ENCODE measurements around the gene DAD1. TPM values are rescaled to one million over a fixed set of nuclear protein-coding genes. Genes with fewer than 3 reads are reported as not detected.

The DAD1 gene
- total RNA-seq, 1 experiment from 2014 or later = 166 TPM

DNA sequence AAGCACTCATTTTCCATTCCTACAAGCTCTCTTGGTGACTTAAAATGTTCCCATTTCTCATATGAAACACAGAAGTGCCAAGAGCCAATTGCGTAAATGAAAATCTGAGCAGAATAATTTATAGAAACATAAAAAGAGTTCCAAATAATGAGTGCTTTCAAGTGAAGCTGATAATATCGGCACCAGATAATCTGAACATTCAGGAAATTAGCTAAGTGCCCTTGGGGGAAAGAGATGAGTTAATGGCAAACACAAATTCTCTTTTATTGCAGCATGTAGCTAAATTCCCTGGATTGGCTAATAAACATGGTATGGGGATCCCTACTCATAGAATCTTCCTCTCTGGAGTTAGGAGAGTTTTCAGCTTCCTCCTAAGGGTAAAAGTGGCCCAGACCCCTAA, 46.7 kb downstream of the DAD1 start:
- DNase-seq (ENCODE audit: unreplicated experiment) = no peak
- Mint-ChIP-seq H3K9me3 (ENCODE audit: unreplicated experiment) (no peaks in the 10 kb centered on the region), H3K27me3 (ENCODE audit: insufficient read depth, unreplicated experiment) (no peaks in the 10 kb centered on the region), H3K36me3 (ENCODE audit: insufficient read depth, unreplicated experiment) (peaks cover 6% of the 10 kb centered on the region), H3K4me3 (ENCODE audit: unreplicated experiment) (no peak overlapping the region), H3K4me1 (ENCODE audit: insufficient read depth, unreplicated experiment) (peaks cover 5% of the 10 kb centered on the region), H3K27ac (ENCODE audit: low read depth, unreplicated experiment) (no peak overlapping the region)
- BruUV-seq (replicated peaks) = no TSS peak
- POLR2A ChIA-PET = interaction anchor here (1.8 kb wide), 1 partner anchor 47 kb away, joined by 5 read pairs; the partner anchor contains the start of gene DAD1
- intact Hi-C loops (cut with micrococcal nuclease) = no loop called here
- CTCF ChIA-PET = interaction anchor here (0.6 to 7.9 kb wide), 8 partner anchors 8 to 312 kb away, joined by 3 to 48 read pairs (median 3); no protein-coding TSS in a partner anchor
- TF ChIP-seq CTCF (IDR thresholded peaks at IDR 0.05; ENCODE audit: unreplicated experiment) = no peak

DNA sequence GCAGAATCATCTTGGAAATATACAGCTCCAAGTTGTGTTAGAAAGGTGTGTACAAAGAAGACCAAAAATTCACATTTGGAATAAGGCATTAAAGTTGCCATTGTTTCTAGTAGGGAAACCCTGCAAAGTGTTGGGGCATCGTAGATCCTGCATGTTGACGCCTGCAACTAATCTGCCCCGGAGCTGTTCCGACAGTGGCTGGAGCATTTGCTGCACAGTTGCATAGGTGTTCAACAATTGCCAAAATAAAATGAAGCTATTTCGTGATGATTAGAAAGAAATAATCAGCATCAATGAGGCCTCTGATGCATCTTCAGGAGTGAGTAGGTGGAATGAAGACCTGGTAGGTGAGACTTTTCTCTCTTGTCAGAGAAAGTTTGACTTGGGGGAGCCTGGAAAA, 47.3 kb downstream of the DAD1 start:
- no peaks in the 10 kb centered on the region for H3K27me3 Mint-ChIP-seq (ENCODE audit: insufficient read depth, unreplicated experiment)
- H3K36me3 Mint-ChIP-seq (ENCODE audit: insufficient read depth, unreplicated experiment) = peaks cover 6% of the 10 kb centered on the region
- ChIA-PET CTCF (interaction anchor here (1.0 to 7.9 kb wide), 5 partner anchors 9 to 312 kb away, joined by 3 to 48 read pairs (median 4); no protein-coding TSS in a partner anchor), POLR2A (interaction anchor here (0.6 to 1.8 kb wide), 2 partner anchors 48 to 388 kb away, joined by 3 to 5 read pairs; partner anchors contain the start of genes DAD1 and PRMT5)
- no peak overlapping the region for H3K4me3 Mint-ChIP-seq (ENCODE audit: unreplicated experiment)
- peaks cover 12% of the 10 kb centered on the region for H3K4me1 Mint-ChIP-seq (ENCODE audit: insufficient read depth, unreplicated experiment)
- TF ChIP-seq CTCF (IDR thresholded peaks at IDR 0.05; ENCODE audit: unreplicated experiment) = no peak
- no peak overlapping the region for H3K27ac Mint-ChIP-seq (ENCODE audit: low read depth, unreplicated experiment)
- H3K9me3 Mint-ChIP-seq (ENCODE audit: unreplicated experiment) = no peaks in the 10 kb centered on the region
- no peak for DNase-seq (ENCODE audit: unreplicated experiment)
- intact Hi-C loops (cut with micrococcal nuclease) = no loop called here
- no TSS peak for BruUV-seq (replicated peaks)

DNA sequence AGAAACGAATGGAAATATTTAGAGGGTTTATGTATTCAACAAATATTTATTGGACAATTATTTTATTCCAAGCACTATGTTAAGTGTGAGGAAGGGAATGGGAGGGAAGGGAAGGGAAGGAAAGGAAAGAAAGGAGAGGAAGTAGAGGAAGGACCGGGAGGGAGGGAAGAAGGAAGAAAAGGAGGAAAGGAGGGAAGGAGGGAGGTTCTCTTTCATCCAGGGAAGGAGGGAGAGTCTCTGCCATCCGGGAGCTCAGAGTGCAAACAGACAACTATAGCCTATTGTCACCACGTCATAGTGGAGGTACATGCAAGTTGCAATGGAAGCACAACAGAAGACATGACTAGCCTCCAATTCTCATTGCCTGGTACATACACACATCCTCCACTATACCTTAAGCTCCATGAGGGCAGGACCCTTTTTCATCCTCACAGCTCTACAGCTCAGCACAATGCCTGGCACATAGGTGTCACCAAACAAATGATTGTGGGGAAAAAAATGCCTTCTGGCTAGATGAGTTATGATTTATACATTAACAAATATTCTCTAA, 48.1 kb downstream of the DAD1 start:
- H3K4me1 Mint-ChIP-seq (ENCODE audit: insufficient read depth, unreplicated experiment) = peaks cover 16% of the 10 kb centered on the region
- no peaks in the 10 kb centered on the region for H3K9me3 Mint-ChIP-seq (ENCODE audit: unreplicated experiment)
- H3K27me3 Mint-ChIP-seq (ENCODE audit: insufficient read depth, unreplicated experiment) = no peaks in the 10 kb centered on the region
- POLR2A ChIA-PET = interaction anchor here (1.8 kb wide), 1 partner anchor 48 kb away, joined by 5 read pairs; the partner anchor contains the start of gene DAD1
- H3K4me3 Mint-ChIP-seq (ENCODE audit: unreplicated experiment) = no peak overlapping the region
- intact Hi-C loops (cut with micrococcal nuclease) = no loop called here
- CTCF ChIA-PET = interaction anchor here (1.1 to 7.9 kb wide), 5 partner anchors 8 to 312 kb away, joined by 3 to 48 read pairs (median 6); no protein-coding TSS in a partner anchor
- no TSS peak for BruUV-seq (replicated peaks)
- H3K27ac Mint-ChIP-seq (ENCODE audit: low read depth, unreplicated experiment) = no peak overlapping the region
- H3K36me3 Mint-ChIP-seq (ENCODE audit: insufficient read depth, unreplicated experiment) = peaks cover 6% of the 10 kb centered on the region
- no peak for DNase-seq (ENCODE audit: unreplicated experiment)
- TF ChIP-seq CTCF (IDR thresholded peaks at IDR 0.05; ENCODE audit: unreplicated experiment) = no peak

DNA sequence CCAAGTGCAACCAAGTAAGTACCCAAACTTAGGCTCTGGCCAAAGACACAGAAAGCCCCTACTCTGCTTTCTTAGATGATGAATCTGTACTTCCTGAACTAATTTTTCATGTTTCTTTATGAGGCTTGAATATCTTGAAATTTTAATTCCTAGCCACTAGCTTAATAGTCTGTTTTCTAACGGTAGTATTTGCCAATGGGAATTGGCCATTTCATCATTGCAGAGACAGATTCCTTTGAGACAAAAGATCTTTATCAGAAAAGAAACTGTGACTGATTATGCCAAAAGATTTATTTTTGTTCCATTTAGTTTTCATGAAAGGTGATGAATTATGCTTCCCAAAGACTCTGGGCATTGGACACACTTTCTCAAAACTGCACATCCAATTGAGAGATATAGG, 48.7 kb downstream of the DAD1 start:
- ChIA-PET CTCF (interaction anchor here (0.6 to 7.9 kb wide), 4 partner anchors 16 to 378 kb away, joined by 3 to 48 read pairs (median 6); no protein-coding TSS in a partner anchor), POLR2A (interaction anchor here (0.6 kb wide), 1 partner anchor 207 kb away, joined by 3 read pairs; no protein-coding TSS in a partner anchor)
- Mint-ChIP-seq H3K9me3 (ENCODE audit: unreplicated experiment) (no peaks in the 10 kb centered on the region), H3K4me1 (ENCODE audit: insufficient read depth, unreplicated experiment) (peaks cover 16% of the 10 kb centered on the region), H3K27ac (ENCODE audit: low read depth, unreplicated experiment) (no peak overlapping the region), H3K36me3 (ENCODE audit: insufficient read depth, unreplicated experiment) (peaks cover 6% of the 10 kb centered on the region), H3K27me3 (ENCODE audit: insufficient read depth, unreplicated experiment) (no peaks in the 10 kb centered on the region), H3K4me3 (ENCODE audit: unreplicated experiment) (no peak overlapping the region)
- DNase-seq (ENCODE audit: unreplicated experiment) = no peak
- TF ChIP-seq CTCF (IDR thresholded peaks at IDR 0.05; ENCODE audit: unreplicated experiment) = no peak
- no TSS peak for BruUV-seq (replicated peaks)
- intact Hi-C loops (cut with micrococcal nuclease) = no loop called here

Measured in MCF 10A (cell line).